Tibial nerve (tissue), 4 donors: ENCODE data around the gene YWHAH. TPM values are rescaled to one million over a fixed set of nuclear protein-coding genes. Genes with fewer than 3 reads are reported as not detected.

ENCODE experiments used
- DNase-seq, 2 donors: peaks; one replicate each; pipeline ENCODE4 v3.0.0-alpha.2; 2019; ENCODE audit warnings: low spot score in 2 of 2
- H3K27ac ChIP-seq, 4 donors: fragments of 200-600 bp; sonication (generic) in 3 of 4; one replicate each; pipeline ENCODE4 v1.5.1; 2017 to 2019; ENCODE audit warnings: mild to moderate bottlenecking in 1 of 4
- H3K27me3 ChIP-seq, 2 donors: fragments of 200-600 bp; sonication (generic) in 1 of 2; one replicate each; pipeline versions ENCODE4 v1.5.1 to v1.6.0; 2017 to 2019
- H3K36me3 ChIP-seq, 3 donors: fragments of 200-600 bp; sonication (generic); one replicate each; pipeline ENCODE4 v1.5.1; 2018 to 2019
- H3K4me1 ChIP-seq, 4 donors: fragments of 200-600 bp; sonication (generic) in 3 of 4; one replicate each; pipeline ENCODE4 v1.5.1; 2017 to 2019
- H3K4me3 ChIP-seq, 4 donors: fragments of 200-600 bp; sonication (generic) in 3 of 4; one replicate each; pipeline ENCODE4 v1.5.1; 2017 to 2019; ENCODE audit warnings: mild to moderate bottlenecking in 1 of 4, moderate library complexity in 1 of 4
- H3K9me3 ChIP-seq, 4 donors: fragments of 200-600 bp; sonication (generic) in 3 of 4; one replicate each; pipeline ENCODE4 v1.5.1; 2017 to 2019
- EP300 ChIP-seq, 2 donors: sonication (generic); formaldehyde crosslinking; IDR thresholded peaks; one replicate each; pipeline ENCODE4 v1.6.1; 2017; ENCODE audit warnings: antibody characterized with exemption in 2 of 2, mild to moderate bottlenecking in 1 of 2
- POLR2A ChIP-seq, 2 donors: fragments of 450-650 bp; IDR thresholded peaks; one replicate each; pipeline ENCODE4 v1.6.1; 2017; ENCODE audit warnings: antibody characterized with exemption in 2 of 2, mild to moderate bottlenecking in 2 of 2, moderate library complexity in 2 of 2
- WGBS, 2 donors: methylation state at CpG; one replicate each; pipeline ENCODE4 v1.1.5; 2018; 5-methylcytosine and 5-hydroxymethylcytosine counted together
- total RNA-seq, 4 donors: library from RNA; depleted of rRNA; stranded (reverse); fragments of >200 nt; gene quantifications; one replicate each; pipeline ENCODE4 v1.1.0, GENCODE V29; 2016
- TF ChIP-seq, protein P1 (sequence below), 5 experiments: fragments of 200-600 bp in 3 of 5; fragments of 450-650 bp in 2 of 5; sonication (generic) in 3 of 5; IDR thresholded peaks; one replicate each; pipeline ENCODE4 v1.5.1; 2016 to 2019; ENCODE audit warnings: antibody characterized with exemption in 5 of 5, mild to moderate bottlenecking in 3 of 5, moderate library complexity in 2 of 5

Gene YWHAH
- total RNA-seq, 4 donors from 2014 or later, result 66.3 to 102 (median 98.0) TPM

DNA sequence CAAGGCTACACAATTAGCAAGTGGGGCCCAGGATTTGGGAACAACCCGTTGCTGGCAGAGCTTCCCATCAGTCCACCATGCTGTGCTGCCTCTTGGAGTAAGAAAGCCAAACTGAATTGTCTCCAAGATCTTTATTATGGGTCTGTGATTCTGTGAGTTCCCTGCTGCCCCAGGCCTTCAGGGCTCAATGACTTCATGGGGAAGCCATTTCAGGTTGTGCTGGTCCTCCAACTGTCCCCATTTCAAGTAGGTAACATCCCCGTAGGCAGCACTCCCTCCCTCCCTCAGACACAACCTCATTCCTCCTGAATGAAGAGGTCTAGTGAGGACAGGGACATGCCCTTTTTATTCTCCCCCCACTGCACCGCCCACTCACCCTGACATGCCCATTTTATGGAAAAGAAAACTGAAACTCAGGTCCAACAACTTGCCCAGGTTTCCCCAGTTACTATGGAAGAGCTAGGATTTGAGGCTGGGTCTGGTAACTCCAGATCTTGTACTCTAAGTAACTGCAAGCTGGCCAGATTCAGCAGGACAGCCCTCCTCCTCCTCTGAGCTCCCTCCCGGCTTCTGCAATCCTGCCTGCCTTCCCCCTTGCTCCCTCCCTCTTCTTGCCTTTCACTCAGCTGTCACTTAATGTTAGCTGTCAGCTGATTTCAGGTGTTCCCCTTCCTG lies 8.2 kb upstream of the YWHAH start:
- H3K27me3 ChIP-seq, result no peaks in the 10 kb centered on the region
- H3K4me1 ChIP-seq, result no peaks in the 10 kb centered on the region
- DNase-seq, result no peak
- H3K4me3 ChIP-seq, result no peak overlapping the region
- no peaks in the 10 kb centered on the region for H3K9me3 ChIP-seq
- H3K36me3 ChIP-seq, result no peaks in the 10 kb centered on the region
- TF ChIP-seq POLR2A (IDR thresholded peaks at IDR 0.05) (no peak), EP300 (IDR thresholded peaks at IDR 0.05) (no peak)
- TF ChIP-seq, protein P1, sequence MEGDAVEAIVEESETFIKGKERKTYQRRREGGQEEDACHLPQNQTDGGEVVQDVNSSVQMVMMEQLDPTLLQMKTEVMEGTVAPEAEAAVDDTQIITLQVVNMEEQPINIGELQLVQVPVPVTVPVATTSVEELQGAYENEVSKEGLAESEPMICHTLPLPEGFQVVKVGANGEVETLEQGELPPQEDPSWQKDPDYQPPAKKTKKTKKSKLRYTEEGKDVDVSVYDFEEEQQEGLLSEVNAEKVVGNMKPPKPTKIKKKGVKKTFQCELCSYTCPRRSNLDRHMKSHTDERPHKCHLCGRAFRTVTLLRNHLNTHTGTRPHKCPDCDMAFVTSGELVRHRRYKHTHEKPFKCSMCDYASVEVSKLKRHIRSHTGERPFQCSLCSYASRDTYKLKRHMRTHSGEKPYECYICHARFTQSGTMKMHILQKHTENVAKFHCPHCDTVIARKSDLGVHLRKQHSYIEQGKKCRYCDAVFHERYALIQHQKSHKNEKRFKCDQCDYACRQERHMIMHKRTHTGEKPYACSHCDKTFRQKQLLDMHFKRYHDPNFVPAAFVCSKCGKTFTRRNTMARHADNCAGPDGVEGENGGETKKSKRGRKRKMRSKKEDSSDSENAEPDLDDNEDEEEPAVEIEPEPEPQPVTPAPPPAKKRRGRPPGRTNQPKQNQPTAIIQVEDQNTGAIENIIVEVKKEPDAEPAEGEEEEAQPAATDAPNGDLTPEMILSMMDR (IDR thresholded peaks at IDR 0.05), result no peak
- 58 to 59% methylated on average over 4 of the region's 4 CpGs for WGBS, 2 donors
- no peak overlapping the region for H3K27ac ChIP-seq

GRCh38 chr22:31937341-31937740 lies 7.0 kb upstream of the YWHAH start:
- Histone ChIP-seq H3K27me3 (no peaks in the 10 kb centered on the region), H3K36me3 (no peaks in the 10 kb centered on the region), H3K9me3 (no peaks in the 10 kb centered on the region), H3K27ac (no peak overlapping the region), H3K4me1 (no peaks in the 10 kb centered on the region), H3K4me3 (no peak overlapping the region)
- TF ChIP-seq POLR2A (IDR thresholded peaks at IDR 0.05), result no peak
- TF ChIP-seq, protein P1 (IDR thresholded peaks at IDR 0.05), result no peak
- no peak for TF ChIP-seq EP300 (IDR thresholded peaks at IDR 0.05)
- no peak for DNase-seq
- 73 to 81% methylated on average over 3 of the region's 3 CpGs for WGBS, 2 donors

- H3K9me3 ChIP-seq, result no peaks in the 10 kb centered on the region
- peaks cover 0 to 1% (median 0%) of the 10 kb centered on the region in 4 donors for H3K4me1 ChIP-seq
- H3K36me3 ChIP-seq, result no peaks in the 10 kb centered on the region
- TF ChIP-seq EP300 (IDR thresholded peaks at IDR 0.05) (no peak), POLR2A (IDR thresholded peaks at IDR 0.05) (no peak)
- TF ChIP-seq, protein P1 (IDR thresholded peaks at IDR 0.05), result no peak
- H3K27me3 ChIP-seq, result no peaks in the 10 kb centered on the region
- no peak overlapping the region for H3K27ac ChIP-seq
- DNase-seq, result no peak
- no peak overlapping the region for H3K4me3 ChIP-seq
- 63 to 76% methylated on average over 8 of the region's 8 CpGs for WGBS, 2 donors
Observed at GRCh38 chr22:31938296-31938695, 6.0 kb upstream of the YWHAH start.

GRCh38 chr22:31940506-31940905 lies 3.8 kb upstream of the YWHAH start:
- Histone ChIP-seq H3K4me1 (peaks cover 0 to 7% (median 2%) of the 10 kb centered on the region in 4 donors), H3K27me3 (no peaks in the 10 kb centered on the region), H3K36me3 (no peaks in the 10 kb centered on the region), H3K9me3 (no peaks in the 10 kb centered on the region), H3K4me3 (no peak overlapping the region), H3K27ac (no peak overlapping the region)
- no peak for DNase-seq
- TF ChIP-seq POLR2A (IDR thresholded peaks at IDR 0.05), result no peak
- TF ChIP-seq EP300 (IDR thresholded peaks at IDR 0.05), result no peak
- TF ChIP-seq, protein P1 (IDR thresholded peaks at IDR 0.05), result no peak
- WGBS, 2 donors, result 87 to 90% methylated on average over 8 to 9 of the region's 9 CpGs

DNA sequence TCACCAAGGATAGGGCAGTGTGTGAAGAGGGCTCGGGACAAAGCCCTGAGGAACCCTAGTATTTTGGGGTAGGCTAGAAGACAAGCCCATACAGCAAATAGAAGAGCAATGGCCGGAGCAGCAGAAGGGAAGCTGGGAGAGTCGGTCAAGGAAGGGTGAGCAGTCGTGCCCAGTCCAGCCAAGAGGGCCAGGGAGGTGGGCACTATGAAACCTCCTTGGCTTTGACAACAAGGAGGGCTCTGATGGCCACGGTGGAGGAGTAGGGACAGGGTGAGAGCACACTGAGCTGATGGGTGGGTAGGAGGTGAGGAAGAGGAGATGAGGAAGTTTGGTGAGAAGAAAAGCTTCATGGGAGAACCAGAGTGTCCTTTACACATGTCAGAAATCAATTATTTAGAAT lies 2.2 kb upstream of the YWHAH start:
- WGBS, 2 donors, result 80 to 86% methylated on average over 5 of the region's 5 CpGs
- no peak overlapping the region for H3K27ac ChIP-seq
- DNase-seq, result no peak
- H3K4me3 ChIP-seq, result no peak overlapping the region
- no peaks in the 10 kb centered on the region for H3K9me3 ChIP-seq
- peaks cover 0 to 23% (median 17%) of the 10 kb centered on the region in 4 donors for H3K4me1 ChIP-seq
- TF ChIP-seq, protein P1 (IDR thresholded peaks at IDR 0.05), result no peak
- TF ChIP-seq POLR2A (IDR thresholded peaks at IDR 0.05) (no peak), EP300 (IDR thresholded peaks at IDR 0.05) (no peak)
- H3K36me3 ChIP-seq, result no peaks in the 10 kb centered on the region
- H3K27me3 ChIP-seq, result no peaks in the 10 kb centered on the region
